ENCODE results near the gene GPR82. TPM values are rescaled to one million over a fixed set of nuclear protein-coding genes. Genes with fewer than 3 reads are reported as not detected.

The GPR82 gene, protein sequence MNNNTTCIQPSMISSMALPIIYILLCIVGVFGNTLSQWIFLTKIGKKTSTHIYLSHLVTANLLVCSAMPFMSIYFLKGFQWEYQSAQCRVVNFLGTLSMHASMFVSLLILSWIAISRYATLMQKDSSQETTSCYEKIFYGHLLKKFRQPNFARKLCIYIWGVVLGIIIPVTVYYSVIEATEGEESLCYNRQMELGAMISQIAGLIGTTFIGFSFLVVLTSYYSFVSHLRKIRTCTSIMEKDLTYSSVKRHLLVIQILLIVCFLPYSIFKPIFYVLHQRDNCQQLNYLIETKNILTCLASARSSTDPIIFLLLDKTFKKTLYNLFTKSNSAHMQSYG
- total RNA-seq (2022; extraction: Qiagen RNA extraction; ENCODE audit: low read depth): not detected in 5 replicates

DNA sequence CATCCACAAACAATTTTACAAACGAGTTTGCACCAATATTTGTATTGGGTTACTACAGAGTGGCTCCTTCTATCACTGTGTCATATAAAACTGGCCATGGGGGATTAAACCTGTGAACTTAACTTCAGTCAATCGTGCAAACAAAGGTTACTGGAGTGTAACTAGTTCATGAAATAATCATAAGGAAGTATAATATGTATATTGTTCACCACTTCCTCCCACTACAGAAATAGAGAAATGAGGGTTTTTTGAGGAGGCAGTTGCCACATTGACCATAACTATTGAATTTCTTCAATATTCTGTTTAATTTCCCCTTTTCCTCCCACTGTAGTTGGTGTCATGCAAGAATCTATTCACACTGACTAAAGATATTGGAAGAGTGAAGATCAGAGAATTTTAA, at the start of gene GPR82:
GPR82 (plus strand) TSS at position 356 of the 400 bp plus-strand sequence. CDS start 2,846 bp downstream, outside the sequence.

DNA sequence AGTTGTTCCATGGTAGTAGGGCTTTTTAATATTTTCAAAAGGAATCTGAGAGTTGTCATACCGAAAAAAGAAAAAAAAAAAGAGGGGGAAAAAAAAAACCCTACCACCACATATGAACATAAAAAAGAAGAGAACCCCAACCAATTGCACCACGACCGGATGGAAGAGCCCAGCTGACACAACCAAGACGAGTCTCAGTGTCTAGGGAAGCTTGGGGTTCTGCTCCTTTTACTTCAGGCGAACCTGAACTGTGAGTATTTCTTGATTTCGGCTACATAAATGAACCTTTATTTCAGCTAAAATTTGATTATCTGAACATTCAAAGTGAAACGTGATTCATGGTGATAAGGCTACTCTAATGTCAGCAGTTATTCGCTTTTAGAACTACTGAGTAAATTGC, 35.1 kb upstream of the GPR82 start, which contains the start of gene GPR34:
GPR34 (plus strand) TSS at position 139 of the 400 bp plus-strand sequence. CDS start 6,661 bp downstream, outside the sequence.

Other genes starting within 250 kb of the GPR82 start
- 0.06 to 0.14 TPM (median 0.07 TPM) in 3 of 5 replicates, not detected in the others for gene GPR34, start 35.2 kb upstream of the GPR82 start, total RNA-seq (2022; extraction: Qiagen RNA extraction; ENCODE audit: low read depth)
- gene CASK, start 199.4 kb downstream of the GPR82 start, total RNA-seq (2022; extraction: Qiagen RNA extraction; ENCODE audit: low read depth): 20.0 to 23.4 TPM (median 21.6 TPM) in 5 replicates